ENCODE data around the gene WDR45. TPM values are rescaled to one million over a fixed set of nuclear protein-coding genes. Genes with fewer than 3 reads are reported as not detected.

The WDR45 gene
- polyA plus RNA-seq, 1 donor (not counting 4 experiments of a cell fraction or from before 2014, with no cell fraction given): 43.1 TPM

- Histone ChIP-seq H3K9ac (ENCODE audit: control insufficient read depth, extremely low read depth, insufficient read depth, low read length) (peak overlapping the region; percentile 44), H3K9me1 (ENCODE audit: control insufficient read depth, extremely low read depth, insufficient read depth, low read length) (no peaks in the 10 kb centered on the region), H3K4me1 (ENCODE audit: control insufficient read depth, extremely low read depth, insufficient read depth, low read length) (peaks cover 20% of the 10 kb centered on the region), H3K4me2 (ENCODE audit: control insufficient read depth, extremely low read depth, insufficient read depth, low read depth, low read length) (peak overlapping the region; percentile 77), H4K20me1 (ENCODE audit: control insufficient read depth, extremely low read depth, insufficient read depth, low read length) (no peaks in the 10 kb centered on the region), H3K9me3 (ENCODE audit: control insufficient read depth, low read depth, low read length) (no peaks in the 10 kb centered on the region), H3K27ac (ENCODE audit: control insufficient read depth, insufficient read depth, low read length) (peak overlapping the region; percentile 70), H2AFZ (ENCODE audit: control insufficient read depth, low read length) (no peak overlapping the region), H3K36me3 (ENCODE audit: control insufficient read depth in 2 of 2, extremely low read depth in 1 of 2, insufficient read depth in 2 of 2, low read length in 2 of 2) (peaks cover 4 to 26% of the 10 kb centered on the region in 2 experiments), H3K27me3 (ENCODE audit: control insufficient read depth, extremely low read depth, insufficient read depth, low read length) (no peaks in the 10 kb centered on the region), H3K4me3 (ENCODE audit: control insufficient read depth in 2 of 3, extremely low read depth in 1 of 3, insufficient read depth in 2 of 3, low read depth in 1 of 3, low read length in 3 of 3) (peak overlapping the region; percentile 9 to 52 (median 39)), H3K79me2 (ENCODE audit: control insufficient read depth, insufficient read depth, low read length) (peaks cover 27% of the 10 kb centered on the region)
- TF ChIP-seq EZH2 (IDR thresholded peaks at IDR 0.05; ENCODE audit: low read length): no peak
- TF ChIP-seq CTCF (optimal IDR thresholded peaks at IDR 0.05 in 1 of 3, IDR thresholded peaks at IDR 0.05 in 1 of 3, conservative IDR thresholded peaks at IDR 0.05 in 1 of 3; ENCODE audit: extremely low read depth in 1 of 3, insufficient read depth in 2 of 3, low read length in 3 of 3): no peak
- dilution Hi-C loops (cut with MboI; ENCODE audit: extremely low pct_ligation_motif_present, low sequenced_read_pairs): no loop called here
- DNase-seq (ENCODE audit: low read depth, low spot score) (no peak), FAIRE-seq (no peak)
Observed at GRCh38 chrX:49040376-49040955, 39.2 kb downstream of the WDR45 start.

GRCh38 chrX:49039598-49040375 is 39.9 kb downstream of the WDR45 start:
- DNase-seq (ENCODE audit: low read depth, low spot score) (peak; percentile 66), FAIRE-seq (peak; percentile 17)
- H3K9me1 ChIP-seq (ENCODE audit: control insufficient read depth, extremely low read depth, insufficient read depth, low read length): no peaks in the 10 kb centered on the region
- peaks cover 20% of the 10 kb centered on the region for H3K4me1 ChIP-seq (ENCODE audit: control insufficient read depth, extremely low read depth, insufficient read depth, low read length)
- H3K36me3 ChIP-seq (ENCODE audit: control insufficient read depth in 2 of 2, extremely low read depth in 1 of 2, insufficient read depth in 2 of 2, low read length in 2 of 2): peaks cover 4 to 26% of the 10 kb centered on the region in 2 experiments
- H3K9ac ChIP-seq (ENCODE audit: control insufficient read depth, extremely low read depth, insufficient read depth, low read length): peak overlapping the region; percentile 44
- no peaks in the 10 kb centered on the region for H4K20me1 ChIP-seq (ENCODE audit: control insufficient read depth, extremely low read depth, insufficient read depth, low read length)
- peak overlapping the region; percentile 9 to 52 (median 39) for H3K4me3 ChIP-seq (ENCODE audit: control insufficient read depth in 2 of 3, extremely low read depth in 1 of 3, insufficient read depth in 2 of 3, low read depth in 1 of 3, low read length in 3 of 3)
- no peaks in the 10 kb centered on the region for H3K9me3 ChIP-seq (ENCODE audit: control insufficient read depth, low read depth, low read length)
- peak overlapping the region; percentile 77 for H3K4me2 ChIP-seq (ENCODE audit: control insufficient read depth, extremely low read depth, insufficient read depth, low read depth, low read length)
- H2AFZ ChIP-seq (ENCODE audit: control insufficient read depth, low read length): no peak overlapping the region
- TF ChIP-seq EZH2 (IDR thresholded peaks at IDR 0.05; ENCODE audit: low read length): no peak
- peak in 1 of 3 experiments; percentile 6 for TF ChIP-seq CTCF (optimal IDR thresholded peaks at IDR 0.05 in 1 of 3, IDR thresholded peaks at IDR 0.05 in 1 of 3, conservative IDR thresholded peaks at IDR 0.05 in 1 of 3; ENCODE audit: extremely low read depth in 1 of 3, insufficient read depth in 2 of 3, low read length in 3 of 3)
- H3K27ac ChIP-seq (ENCODE audit: control insufficient read depth, insufficient read depth, low read length): peak overlapping the region; percentile 70
- no peaks in the 10 kb centered on the region for H3K27me3 ChIP-seq (ENCODE audit: control insufficient read depth, extremely low read depth, insufficient read depth, low read length)
- dilution Hi-C loops (cut with MboI; ENCODE audit: extremely low pct_ligation_motif_present, low sequenced_read_pairs): no loop called here
- peaks cover 27% of the 10 kb centered on the region for H3K79me2 ChIP-seq (ENCODE audit: control insufficient read depth, insufficient read depth, low read length)
